T-helper 2 cell treated with Interferon-gamma antibody and Interleukin-4, amounts not matched to agents 5 μg/mL and 100 μg/mL, for 36 hours (primary cell): Measurements from ENCODE around the gene KRT12.

ENCODE experiments used
- DNase-seq: peaks from one replicate; pipeline ENCODE4 v3.0.0; 2021; ENCODE audit warnings: low spot score
- H3K27ac Mint-ChIP-seq: one replicate; pipeline ENCODE4 v1.8.0; 2021; ENCODE audit warnings: mild to moderate bottlenecking, mixed read lengths
- H3K27me3 Mint-ChIP-seq: one replicate; pipeline ENCODE4 v1.8.0; 2021; ENCODE audit warnings: low read depth, mixed read lengths
- H3K36me3 Mint-ChIP-seq: one replicate; pipeline ENCODE4 v1.8.0; 2021; ENCODE audit warnings: low read depth, mixed read lengths
- H3K4me1 Mint-ChIP-seq: one replicate; pipeline ENCODE4 v1.8.0; 2021; ENCODE audit warnings: low read depth, mixed read lengths
- H3K4me3 Mint-ChIP-seq: one replicate; pipeline ENCODE4 v1.8.0; 2022; ENCODE audit warnings: mild to moderate bottlenecking, moderate library complexity, mixed read lengths
- H3K9me3 Mint-ChIP-seq: one replicate; pipeline ENCODE4 v1.8.0; 2021; ENCODE audit warnings: mixed read lengths

KRT12 gene

DNA sequence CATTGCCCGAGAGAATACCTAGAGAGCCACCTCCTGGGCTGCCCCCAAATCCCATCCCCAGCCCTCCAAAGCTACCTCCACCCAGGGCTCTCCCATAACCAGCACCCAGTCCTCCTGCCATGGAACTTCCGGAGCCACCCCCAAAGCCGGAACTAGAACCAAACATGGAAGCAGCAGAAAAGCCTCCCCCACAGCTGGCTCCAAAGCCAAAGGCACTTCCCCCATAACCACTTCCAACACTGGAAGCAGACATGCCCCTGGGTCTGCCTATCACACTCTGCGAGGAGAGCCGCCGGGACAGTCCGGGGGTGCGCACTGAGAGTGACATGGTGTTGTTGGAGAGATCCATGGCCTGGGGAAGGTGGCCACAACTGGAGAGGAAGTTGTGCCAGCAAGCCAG lies at the start of gene KRT12:
Gene KRT12 (minus strand): TSS at position 386 of the 400 bp plus-strand sequence. CDS start 37 bp downstream, at position 349.
- H3K27ac Mint-ChIP-seq: no peak within 1 kb of the TSS
- DNase-seq: no peak
- H3K4me1 Mint-ChIP-seq: no peaks in the 10 kb centered on the region
- H3K27me3 Mint-ChIP-seq: peaks cover 17% of the 10 kb centered on the region
- H3K4me3 Mint-ChIP-seq: no peak within 1 kb of the TSS
- no peaks in the 10 kb centered on the region for H3K9me3 Mint-ChIP-seq
- H3K36me3 Mint-ChIP-seq: no peaks in the 10 kb centered on the region

DNA sequence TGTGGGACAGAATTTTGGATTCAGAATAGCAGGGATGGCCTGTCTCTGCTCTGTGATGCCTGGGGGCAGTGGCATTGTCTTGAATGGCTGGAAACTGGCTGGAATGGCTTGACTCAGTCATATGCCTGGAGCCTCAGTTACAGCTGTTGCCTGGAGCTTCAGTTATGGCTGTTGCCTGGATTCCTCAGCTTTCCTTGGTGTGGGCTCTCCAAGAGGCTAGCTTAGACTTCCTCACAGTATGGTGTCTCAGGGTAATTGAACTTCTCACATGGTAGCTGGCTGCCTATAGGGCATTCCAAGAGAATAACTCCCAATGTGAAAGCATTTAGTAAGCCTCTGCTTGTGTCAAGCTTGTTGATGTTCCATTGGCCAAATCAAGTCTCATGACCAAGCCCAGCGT lies 49.3 kb upstream of the KRT12 start:
- no peak for DNase-seq
- Mint-ChIP-seq H3K27ac (no peak overlapping the region), H3K4me3 (no peak overlapping the region), H3K4me1 (no peaks in the 10 kb centered on the region), H3K9me3 (no peaks in the 10 kb centered on the region), H3K36me3 (no peaks in the 10 kb centered on the region), H3K27me3 (peaks cover 14% of the 10 kb centered on the region)

DNA sequence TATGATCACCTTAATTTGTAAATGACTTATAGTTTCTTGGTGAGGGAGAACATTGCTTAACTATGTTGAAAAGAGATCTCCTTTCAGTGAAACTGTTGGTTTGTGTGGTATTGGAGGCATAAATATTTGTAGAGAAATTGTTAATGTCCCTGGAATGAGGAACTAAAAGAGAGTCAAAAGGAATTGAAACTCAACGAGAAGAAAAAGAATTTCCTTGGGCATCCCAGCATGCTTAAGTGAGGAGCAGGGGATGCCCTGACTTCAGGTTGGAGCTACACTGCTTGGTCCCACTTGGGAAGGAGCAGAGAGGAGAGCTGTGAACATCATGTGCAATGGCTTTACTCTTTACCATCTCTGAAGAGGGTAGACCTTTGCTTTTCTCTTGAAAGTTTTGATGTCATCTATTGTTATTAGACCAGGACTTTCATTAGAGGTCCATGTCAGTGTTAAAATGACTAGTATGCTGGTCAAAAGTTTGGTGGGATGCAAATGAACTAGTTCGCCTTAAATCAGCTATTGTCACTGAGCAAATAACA lies 48.8 kb upstream of the KRT12 start:
- Mint-ChIP-seq H3K27me3 (peaks cover 15% of the 10 kb centered on the region), H3K36me3 (no peaks in the 10 kb centered on the region), H3K27ac (no peak overlapping the region), H3K9me3 (no peaks in the 10 kb centered on the region), H3K4me3 (no peak overlapping the region), H3K4me1 (no peaks in the 10 kb centered on the region)
- no peak for DNase-seq

DNA sequence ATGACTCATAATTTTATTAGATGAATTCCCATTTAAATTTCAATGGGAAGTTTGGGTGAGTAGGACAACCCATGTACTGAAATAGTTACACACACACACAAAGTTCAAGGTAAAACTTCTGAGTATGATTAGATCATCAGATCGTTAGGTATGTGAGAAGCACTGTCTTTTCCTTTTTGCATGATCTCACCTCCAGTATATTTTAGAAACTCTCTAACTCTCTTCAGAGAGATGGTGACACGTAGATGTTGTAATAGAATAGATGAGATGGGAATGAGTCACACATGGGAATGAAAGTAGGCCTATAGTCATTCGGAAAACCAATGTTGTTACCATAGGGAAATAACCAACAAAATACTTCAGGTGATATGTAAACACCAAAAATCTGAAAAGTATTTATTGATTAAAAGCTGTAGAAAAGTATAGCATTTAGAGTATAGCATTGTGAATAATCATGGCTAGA lies 48.2 kb upstream of the KRT12 start:
- Mint-ChIP-seq H3K27ac (no peak overlapping the region), H3K36me3 (no peaks in the 10 kb centered on the region), H3K9me3 (no peaks in the 10 kb centered on the region), H3K4me3 (no peak overlapping the region), H3K4me1 (no peaks in the 10 kb centered on the region), H3K27me3 (peaks cover 17% of the 10 kb centered on the region)
- no peak for DNase-seq

GRCh38 chr17:40914075-40914855 lies 47.2 kb upstream of the KRT12 start:
- Mint-ChIP-seq H3K4me3 (no peak overlapping the region), H3K9me3 (no peaks in the 10 kb centered on the region), H3K27me3 (peaks cover 18% of the 10 kb centered on the region), H3K4me1 (no peaks in the 10 kb centered on the region), H3K27ac (no peak overlapping the region), H3K36me3 (no peaks in the 10 kb centered on the region)
- DNase-seq: no peak

GRCh38 chr17:40912486-40913210 lies 45.6 kb upstream of the KRT12 start:
- Mint-ChIP-seq H3K9me3 (no peaks in the 10 kb centered on the region), H3K27me3 (peaks cover 30% of the 10 kb centered on the region), H3K4me3 (no peak overlapping the region), H3K36me3 (no peaks in the 10 kb centered on the region), H3K27ac (no peak overlapping the region), H3K4me1 (no peaks in the 10 kb centered on the region)
- DNase-seq: no peak

GRCh38 chr17:40910441-40910841 lies 43.4 kb upstream of the KRT12 start:
- no peak overlapping the region for H3K4me3 Mint-ChIP-seq
- H3K27ac Mint-ChIP-seq: no peak overlapping the region
- DNase-seq: no peak
- no peaks in the 10 kb centered on the region for H3K9me3 Mint-ChIP-seq
- peaks cover 31% of the 10 kb centered on the region for H3K27me3 Mint-ChIP-seq
- H3K36me3 Mint-ChIP-seq: no peaks in the 10 kb centered on the region
- no peaks in the 10 kb centered on the region for H3K4me1 Mint-ChIP-seq

DNA sequence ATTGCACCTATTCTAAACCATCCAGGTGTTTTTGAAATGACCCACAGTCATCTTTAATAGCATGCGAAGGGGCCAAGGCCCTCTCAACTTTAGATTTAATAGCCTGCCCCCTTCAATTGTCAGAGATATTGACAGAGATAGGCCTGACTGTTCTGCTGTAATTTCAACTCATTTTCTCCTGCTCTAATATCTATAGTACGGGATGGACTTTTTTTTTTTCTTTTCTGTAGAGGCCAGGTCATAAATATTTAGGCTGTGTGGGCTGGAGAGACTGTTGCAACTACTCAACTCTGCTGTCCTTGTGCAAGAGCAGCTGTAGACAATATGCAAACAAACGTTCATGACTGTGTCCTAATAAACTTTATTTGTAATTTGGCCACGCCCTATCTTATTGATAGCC lies 42.7 kb upstream of the KRT12 start:
- H3K4me3 Mint-ChIP-seq: no peak overlapping the region
- no peak overlapping the region for H3K27ac Mint-ChIP-seq
- peaks cover 33% of the 10 kb centered on the region for H3K27me3 Mint-ChIP-seq
- H3K9me3 Mint-ChIP-seq: no peaks in the 10 kb centered on the region
- no peak for DNase-seq
- no peaks in the 10 kb centered on the region for H3K4me1 Mint-ChIP-seq
- no peaks in the 10 kb centered on the region for H3K36me3 Mint-ChIP-seq

- H3K4me3 Mint-ChIP-seq: no peak overlapping the region
- DNase-seq: peak; percentile 50
- no peaks in the 10 kb centered on the region for H3K9me3 Mint-ChIP-seq
- peaks cover 36% of the 10 kb centered on the region for H3K27me3 Mint-ChIP-seq
- no peaks in the 10 kb centered on the region for H3K4me1 Mint-ChIP-seq
- H3K27ac Mint-ChIP-seq: no peak overlapping the region
- no peaks in the 10 kb centered on the region for H3K36me3 Mint-ChIP-seq
Observed at GRCh38 chr17:40909351-40909750, 42.3 kb upstream of the KRT12 start.

DNA sequence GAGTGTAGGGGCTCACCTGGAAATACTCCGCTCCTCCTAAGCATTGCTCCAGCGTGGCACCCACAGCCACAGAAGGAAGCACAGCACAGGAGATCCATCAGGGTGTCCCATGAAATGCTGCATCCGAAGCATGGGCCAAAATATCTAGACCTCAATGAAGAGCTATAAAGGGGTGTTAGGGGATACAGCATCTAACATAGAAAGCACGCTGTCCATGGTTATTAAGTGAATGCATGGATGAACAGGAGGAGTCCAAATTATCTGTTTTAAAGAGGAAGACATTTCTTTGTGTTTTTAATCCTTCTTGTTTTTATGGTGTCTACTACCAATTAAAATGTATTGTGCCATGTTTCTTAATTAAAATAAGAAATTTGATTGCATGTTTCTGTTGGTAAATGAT lies 39.6 kb upstream of the KRT12 start:
- H3K4me3 Mint-ChIP-seq: no peak overlapping the region
- H3K27ac Mint-ChIP-seq: no peak overlapping the region
- no peak for DNase-seq
- H3K4me1 Mint-ChIP-seq: peaks cover 8% of the 10 kb centered on the region
- H3K27me3 Mint-ChIP-seq: peaks cover 34% of the 10 kb centered on the region
- H3K36me3 Mint-ChIP-seq: no peaks in the 10 kb centered on the region
- H3K9me3 Mint-ChIP-seq: no peaks in the 10 kb centered on the region

DNA sequence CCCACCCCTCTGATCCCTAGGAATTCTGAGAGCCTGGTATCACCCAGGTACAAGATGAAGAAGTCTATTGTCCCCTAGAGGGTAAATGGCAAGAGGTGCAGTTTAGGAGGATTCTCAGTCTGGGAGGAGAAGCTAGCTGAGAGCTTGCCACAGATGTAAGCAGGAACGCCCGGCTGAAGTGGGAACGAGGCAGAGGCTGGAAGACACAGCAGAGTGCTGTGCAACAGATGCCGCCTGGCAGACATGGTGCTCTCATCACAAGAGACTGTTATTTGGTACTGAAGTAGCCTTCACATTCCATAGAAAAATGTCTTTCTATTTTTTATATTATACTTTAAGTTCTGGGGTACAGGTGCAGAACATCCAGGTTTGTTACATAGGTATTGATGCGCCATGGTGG lies 38.3 kb upstream of the KRT12 start:
- H3K27ac Mint-ChIP-seq: no peak overlapping the region
- no peak overlapping the region for H3K4me3 Mint-ChIP-seq
- peaks cover 8% of the 10 kb centered on the region for H3K4me1 Mint-ChIP-seq

GRCh38 chr17:40903129-40903847 lies 36.3 kb upstream of the KRT12 start:
- Mint-ChIP-seq H3K36me3 (no peaks in the 10 kb centered on the region), H3K4me1 (peaks cover 8% of the 10 kb centered on the region), H3K27ac (no peak overlapping the region), H3K4me3 (no peak overlapping the region), H3K27me3 (peaks cover 23% of the 10 kb centered on the region), H3K9me3 (no peaks in the 10 kb centered on the region)
- DNase-seq: no peak

More for the DNA sequence above, 38.3 kb upstream of the KRT12 start:
- Mint-ChIP-seq H3K9me3 (no peaks in the 10 kb centered on the region), H3K36me3 (no peaks in the 10 kb centered on the region), H3K27me3 (peaks cover 30% of the 10 kb centered on the region)
- DNase-seq: no peak

- no peaks in the 10 kb centered on the region for H3K9me3 Mint-ChIP-seq
- H3K4me1 Mint-ChIP-seq: peaks cover 8% of the 10 kb centered on the region
- peaks cover 21% of the 10 kb centered on the region for H3K27me3 Mint-ChIP-seq
- no peaks in the 10 kb centered on the region for H3K36me3 Mint-ChIP-seq
- no peak for DNase-seq
- no peak overlapping the region for H3K4me3 Mint-ChIP-seq
- no peak overlapping the region for H3K27ac Mint-ChIP-seq
Observed at GRCh38 chr17:40902498-40902897, 35.5 kb upstream of the KRT12 start.
